Measurements from ENCODE around the gene SRPK2.
"Not testable (repeated sequence)": the region's sequence is repeated elsewhere in the genome, so short reads cannot be mapped to it uniquely, and the experiment has no call there.

Gene SRPK2

DNA sequence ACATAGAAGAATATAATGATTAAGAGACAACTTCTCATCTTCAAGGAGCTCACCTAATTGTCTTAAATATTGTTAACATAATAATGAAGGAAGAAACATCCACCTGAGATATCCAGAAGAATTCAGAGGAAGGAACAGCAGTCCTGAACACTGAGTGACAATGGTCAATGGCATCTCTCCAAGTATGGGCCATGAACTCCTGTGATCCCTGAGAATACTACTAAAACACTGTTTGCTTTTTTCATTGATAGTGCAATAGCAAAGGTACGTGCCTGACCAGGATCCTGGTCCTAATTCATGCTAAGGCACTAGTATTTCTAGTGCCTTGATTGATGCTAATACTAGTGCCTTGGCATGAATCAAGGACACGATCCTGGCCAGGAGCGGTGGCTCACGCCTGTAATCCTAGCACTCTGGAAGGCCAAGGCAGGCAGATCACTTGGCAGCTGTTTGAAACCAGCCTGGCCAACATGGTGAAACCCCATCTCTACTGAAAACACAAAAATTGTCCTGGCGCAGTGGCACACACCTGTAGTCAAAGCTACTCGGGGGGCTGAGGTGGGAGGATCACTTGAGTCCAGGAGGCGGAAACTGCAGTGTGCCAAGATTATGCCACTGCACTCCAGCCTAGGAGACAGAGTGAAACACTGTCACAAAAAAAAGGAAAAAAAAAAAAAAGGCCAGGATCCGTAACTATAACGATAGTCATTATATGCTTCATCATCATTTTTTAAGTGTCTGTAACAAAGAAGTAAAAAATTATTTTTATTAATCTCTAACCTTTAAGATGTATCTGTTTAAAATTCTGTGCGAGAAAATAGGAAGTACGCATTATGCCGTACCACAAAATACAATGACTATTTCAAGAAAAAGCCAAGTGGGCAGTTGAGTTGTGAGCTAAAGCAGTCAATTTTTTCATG, 49.1 kb downstream of the SRPK2 start:
- no peak for FAIRE-seq

DNA sequence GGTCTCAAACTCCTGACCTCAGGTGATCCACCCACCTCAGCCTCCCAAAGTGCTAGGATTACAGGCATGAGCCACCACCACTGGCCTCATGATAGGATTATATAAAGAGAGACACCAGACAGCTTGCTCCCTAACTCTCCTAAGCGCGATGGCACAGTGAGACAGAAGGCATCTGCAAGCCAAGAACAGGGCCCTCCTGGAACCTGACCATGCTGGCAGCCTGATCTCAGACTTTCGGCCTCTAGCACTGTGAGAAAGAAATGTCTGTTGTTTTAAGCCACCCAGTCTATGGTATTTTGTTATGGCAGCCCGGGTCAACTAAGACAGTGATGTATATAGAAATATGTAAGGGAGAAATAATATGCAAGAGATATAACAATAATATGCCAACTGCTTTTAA, 51.2 kb downstream of the SRPK2 start:
- FAIRE-seq, result no peak

GRCh38 chr7:105336009-105336408, 52.7 kb downstream of the SRPK2 start:
- FAIRE-seq, result peak; percentile 91

GRCh38 chr7:105332661-105333060, 56.1 kb downstream of the SRPK2 start:
- not testable (repeated sequence) for FAIRE-seq

GRCh38 chr7:105330526-105330925, 58.2 kb downstream of the SRPK2 start:
- FAIRE-seq, result no peak

DNA sequence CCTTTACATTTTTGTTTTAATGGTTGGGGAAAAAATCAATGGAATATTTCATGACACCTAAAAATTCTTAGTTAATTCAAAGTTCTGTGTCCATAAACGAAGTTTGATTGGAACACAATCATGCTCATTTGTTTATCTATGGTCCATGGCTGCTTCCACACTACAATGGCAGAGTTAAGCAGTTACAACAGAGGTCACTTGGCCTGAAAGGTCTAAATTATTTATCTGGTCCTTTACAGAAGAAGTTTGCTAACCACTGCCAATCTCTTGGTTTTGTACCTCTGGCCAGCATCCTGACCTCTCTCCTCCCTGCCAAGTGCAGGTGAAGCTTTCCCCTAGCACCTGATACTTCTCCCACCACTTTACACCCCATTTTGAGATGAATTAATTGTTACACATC, 61.5 kb downstream of the SRPK2 start:
- FAIRE-seq, result no peak

DNA sequence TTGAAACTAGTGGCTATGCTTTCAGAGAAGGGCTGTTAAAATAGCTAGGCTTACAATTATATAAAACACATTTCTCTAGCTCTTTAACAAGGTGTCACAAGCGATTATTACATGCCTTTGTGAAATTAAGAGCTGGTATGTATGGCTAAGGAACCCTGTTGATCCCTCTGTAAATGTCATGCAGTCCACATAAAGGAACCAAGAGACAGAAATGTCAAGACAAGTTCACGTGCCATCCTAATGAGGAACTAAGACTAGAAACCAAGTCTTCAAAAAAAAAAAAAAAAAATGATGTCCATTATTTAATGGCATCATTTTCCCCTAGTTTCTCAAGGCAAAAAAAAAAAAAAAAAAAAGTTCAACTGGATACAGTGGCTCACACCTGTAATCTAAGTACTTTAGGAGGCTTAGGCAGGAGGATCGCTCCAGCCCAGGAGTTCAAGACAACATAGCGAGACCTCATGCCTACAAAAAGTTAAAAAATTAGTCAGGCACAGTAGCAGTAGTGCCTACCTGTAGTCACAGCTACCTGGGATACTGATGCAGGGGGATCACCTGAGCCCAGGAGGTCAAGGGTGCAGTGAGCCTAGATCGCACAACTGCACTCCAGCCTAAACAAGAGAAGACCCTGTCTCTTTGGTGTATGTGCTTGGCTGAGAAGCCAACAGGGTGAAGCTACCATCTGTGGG, 63.4 kb downstream of the SRPK2 start:
- FAIRE-seq, result no peak

GRCh38 chr7:105324606-105325005, 64.1 kb downstream of the SRPK2 start:
- not testable (repeated sequence) for FAIRE-seq

DNA sequence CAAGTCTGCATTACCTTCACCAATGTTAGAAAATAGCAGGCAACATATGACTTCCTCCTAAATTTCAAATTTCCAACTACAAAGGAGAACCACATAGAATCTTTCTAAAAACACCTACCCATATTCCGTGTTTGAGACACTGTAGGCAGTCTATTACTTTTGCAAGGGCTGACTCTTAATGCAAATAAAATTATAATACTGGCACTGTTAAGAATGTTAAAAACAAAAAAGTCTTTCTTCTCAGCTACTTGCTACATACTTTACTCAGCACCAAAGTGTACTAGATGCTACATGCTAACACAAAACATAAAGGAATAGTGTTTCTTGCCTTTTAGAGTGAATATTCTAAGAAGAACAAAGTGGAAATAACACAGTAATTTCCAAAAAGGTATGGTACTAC, 65.4 kb downstream of the SRPK2 start:
- FAIRE-seq, result no peak

DNA sequence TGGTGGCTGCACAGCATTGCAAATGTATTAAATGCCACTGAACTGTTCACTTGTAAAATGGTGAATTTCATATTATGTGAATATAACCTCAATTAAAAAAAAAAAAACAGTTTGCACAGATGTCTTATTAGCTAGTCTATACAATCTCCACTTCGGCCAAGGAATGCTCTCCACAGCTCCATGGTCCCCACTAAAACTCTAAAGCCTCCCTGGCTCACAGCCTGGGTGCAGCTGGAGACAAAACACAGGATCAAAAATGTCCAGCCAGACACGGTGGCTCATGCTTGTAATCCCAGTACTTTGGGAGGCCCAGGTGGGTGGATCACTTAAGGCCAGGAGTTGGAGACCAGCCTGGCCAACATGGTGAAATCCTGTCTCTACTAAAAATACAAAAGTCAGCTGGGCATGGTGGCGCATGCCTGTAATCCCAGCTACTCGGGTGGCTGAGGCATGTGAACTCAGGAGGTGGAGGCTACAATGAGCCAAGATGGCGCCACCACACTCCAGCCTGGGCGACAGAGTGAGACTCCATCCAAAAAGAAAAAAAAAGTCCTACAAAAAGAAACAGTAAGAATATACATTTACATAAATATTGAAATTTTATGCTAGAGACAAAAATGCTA, 66.0 kb downstream of the SRPK2 start:
- FAIRE-seq, result no peak

DNA sequence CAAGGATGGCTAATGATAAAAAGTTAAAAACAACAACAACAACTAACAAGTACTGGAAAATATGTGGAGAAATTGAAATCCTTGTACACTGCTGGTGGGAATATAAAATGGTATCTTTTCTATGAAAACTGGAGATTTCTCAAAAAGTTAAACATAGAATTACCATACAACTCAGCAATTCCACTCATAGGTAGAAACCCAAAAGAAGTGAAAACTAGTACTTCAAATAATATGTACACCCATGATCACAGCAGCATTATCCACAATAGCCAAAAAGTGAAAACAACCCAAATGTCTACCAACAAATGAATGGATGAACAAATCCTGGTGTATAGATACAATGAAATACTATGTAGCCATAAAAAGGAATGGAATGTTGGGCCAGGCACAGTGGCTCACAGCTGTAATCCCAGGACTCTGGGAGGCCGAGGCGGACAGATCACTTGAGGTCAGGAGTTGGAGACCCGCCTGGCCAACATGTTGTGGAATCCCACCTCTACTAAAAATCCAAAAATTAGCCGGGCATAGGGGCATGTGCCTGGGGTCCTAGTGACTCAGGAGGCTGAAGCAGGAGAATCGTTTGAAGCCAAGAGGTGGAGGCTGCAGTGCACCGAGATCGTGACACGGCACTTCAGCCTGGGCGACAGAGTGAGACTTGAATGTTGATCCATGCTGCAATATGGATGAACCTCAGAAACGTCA, 66.8 kb downstream of the SRPK2 start:
- no peak for FAIRE-seq

- FAIRE-seq, result no peak
These were observed 67.8 kb downstream of the SRPK2 start for GRCh38 chr7:105320896-105321295.

DNA sequence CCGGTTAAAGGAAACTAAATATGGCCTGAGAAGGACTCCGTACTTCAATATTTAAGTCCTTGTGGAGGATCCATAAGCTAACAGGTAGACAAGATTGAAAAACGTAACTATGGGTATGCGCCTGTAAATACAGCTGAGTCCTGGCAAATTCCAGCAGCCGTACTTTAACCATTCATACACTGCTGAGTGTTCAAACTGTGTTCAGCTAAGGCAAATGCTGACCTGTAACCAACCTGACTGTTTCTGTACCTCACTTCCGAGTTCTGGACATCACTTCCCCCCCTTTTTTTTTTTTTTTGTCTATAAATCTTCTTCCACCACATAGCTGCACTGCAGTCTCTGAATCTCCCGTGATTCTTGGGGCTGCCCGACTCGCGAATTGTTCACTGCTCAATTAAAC, 69.1 kb downstream of the SRPK2 start:
- no peak for FAIRE-seq

- no peak for FAIRE-seq
These were observed 72.0 kb downstream of the SRPK2 start for GRCh38 chr7:105316578-105317344.

- no peak for FAIRE-seq
These were observed 73.4 kb downstream of the SRPK2 start for GRCh38 chr7:105315357-105315756.

- no peak for FAIRE-seq
These were observed 79.2 kb downstream of the SRPK2 start for GRCh38 chr7:105309235-105310169.

DNA sequence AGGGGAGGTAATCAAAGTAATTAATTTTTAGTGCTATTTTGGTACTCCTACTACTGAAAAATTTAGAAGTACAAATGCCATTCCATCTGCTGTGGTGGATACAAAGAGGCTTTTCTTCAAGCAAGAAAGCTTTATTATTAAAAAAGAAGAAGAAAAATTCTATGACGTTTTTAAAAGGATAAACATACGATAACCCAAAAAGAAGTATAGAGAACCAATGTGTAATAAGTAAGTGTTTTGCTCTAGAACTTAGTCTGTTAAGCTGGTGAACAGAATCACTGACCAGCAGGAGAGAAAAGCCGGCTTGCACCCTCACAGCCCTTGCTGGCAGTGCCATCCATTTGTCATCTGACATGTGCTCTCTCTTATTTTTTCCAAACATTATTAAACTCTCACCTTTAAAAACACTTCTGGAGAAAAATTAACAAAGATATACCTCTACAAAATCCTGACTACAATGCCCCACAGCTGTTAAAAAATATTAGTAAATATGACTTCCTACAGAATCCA, 81.5 kb downstream of the SRPK2 start:
- FAIRE-seq, result no peak

DNA sequence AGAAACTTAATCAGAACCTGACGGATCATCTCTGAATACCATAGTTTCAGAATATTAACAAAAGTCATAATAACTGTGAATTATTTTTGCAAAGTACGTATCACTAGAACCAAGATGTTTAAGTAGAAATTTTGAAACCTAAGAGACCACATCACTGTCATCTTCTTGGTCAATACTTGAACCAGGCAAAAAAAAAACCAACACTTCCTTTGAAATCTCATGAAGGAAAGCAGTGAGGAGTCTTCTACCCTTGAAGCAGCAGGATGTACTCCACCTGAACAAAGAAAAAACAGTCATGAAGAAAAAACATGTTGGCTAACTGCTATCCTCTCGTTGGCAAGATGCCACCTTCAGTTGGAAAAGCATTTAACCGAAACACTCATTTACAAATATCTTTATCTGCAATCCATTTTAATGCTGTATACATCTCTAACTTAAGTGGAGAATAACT, 82.4 kb downstream of the SRPK2 start:
- no peak for FAIRE-seq

- FAIRE-seq, result no peak
These were observed 83.1 kb downstream of the SRPK2 start for GRCh38 chr7:105305633-105306032.

DNA sequence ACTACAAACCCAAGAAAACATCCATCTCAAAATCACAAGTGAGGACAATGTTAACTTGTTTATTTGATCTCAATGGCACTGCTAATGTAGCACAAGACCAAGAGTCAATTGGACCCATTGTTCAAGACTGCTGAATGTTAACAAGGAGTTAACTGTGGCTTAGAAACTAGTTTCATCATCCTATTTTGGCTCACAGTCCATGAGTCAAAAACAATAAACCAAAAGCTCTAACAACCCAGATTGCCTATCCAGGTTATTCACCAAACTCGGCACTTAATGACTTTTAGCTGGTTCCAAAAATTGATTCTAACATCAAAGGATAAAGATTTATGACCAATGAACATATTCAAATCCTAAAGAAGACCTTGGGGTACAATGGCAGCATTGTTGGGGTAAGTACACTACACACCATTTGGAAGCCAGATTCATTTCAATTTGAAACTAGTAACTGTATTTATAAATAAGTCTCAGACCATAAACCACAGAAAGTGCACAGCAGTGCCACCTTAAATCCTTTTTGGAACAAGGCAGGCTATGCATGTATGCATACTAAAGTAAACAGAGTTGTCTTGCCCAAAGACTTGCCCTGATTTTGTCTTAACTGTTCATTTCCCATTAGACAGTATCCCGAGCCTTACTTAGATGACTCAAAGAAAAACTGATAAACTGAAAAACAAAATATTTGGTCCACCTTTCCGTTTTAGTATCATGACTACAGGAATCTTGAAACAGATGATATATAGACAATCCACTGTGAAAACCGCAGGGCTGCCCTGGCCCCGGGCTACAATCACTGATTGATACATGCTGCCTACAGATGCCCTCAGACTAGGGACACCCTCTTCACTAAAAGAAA, 84.5 kb downstream of the SRPK2 start:
- no peak for FAIRE-seq

Measured in endometrium (tissue), 2 donors.